Left colon (tissue), 2 donors: ENCODE data around the gene FAM13A. TPM values are rescaled to one million over a fixed set of nuclear protein-coding genes. Genes with fewer than 3 reads are reported as not detected.

Experiments used
- ATAC-seq: fragments of 200-7000 bp; cut with Tn5 transposase; one replicate; pipeline ENCODE4 v1.9.1; 2020; ENCODE audit warnings: mild to moderate bottlenecking, moderate library complexity
- DNase-seq, 2 donors: peaks; one replicate each; pipeline ENCODE4 v3.0.0-alpha.2; 2020
- intact Hi-C, 2 donors: fragments of 100-400 bp; cut with DNase I in 1 of 2; cut with micrococcal nuclease in 1 of 2; formaldehyde crosslinking; loops; one replicate each; pipeline versions ENCODE4 v1.11.2 to v1.14.0; 2022; cut with DNase I, micrococcal nuclease
- total RNA-seq, 2 donors: library from RNA; stranded (reverse); fragmentation: NEBNext Ultra II Directional; extraction: Animal tissue kit (Norgen Biotek cat#: 25700); gene quantifications; one replicate each; pipeline ENCODE4 v1.2.1, GENCODE V29; 2021
- donor health status: DM: no; HTN: no; CAD: no.
- donor health status: DM: yes; HTN: yes; CAD: no.

The FAM13A gene
- total RNA-seq, 2 donors from 2014 or later, result 34.3 to 80.3 TPM

DNA sequence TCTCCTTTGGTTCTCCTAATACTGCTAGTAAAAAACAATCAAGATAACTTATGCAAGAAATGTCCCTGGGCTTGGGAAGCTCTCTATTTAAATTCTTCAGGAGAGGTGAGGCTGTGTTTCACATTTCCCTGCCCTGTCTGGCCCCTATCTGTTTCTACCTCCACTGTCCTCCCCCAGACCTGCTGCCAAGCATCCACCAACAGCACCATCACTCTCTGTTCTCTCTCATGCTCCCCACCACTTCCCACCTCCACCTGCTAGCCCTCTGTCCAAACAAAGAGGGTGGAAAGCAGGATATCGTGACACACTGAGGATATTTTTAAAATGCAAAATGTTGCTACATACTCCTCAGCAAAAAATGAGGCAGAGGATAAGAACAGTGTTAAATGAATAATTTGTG lies 271.0 kb downstream of the FAM13A start:
- DNase-seq (no peak), ATAC-seq (no peak)
- intact Hi-C loops, result no loop called here

DNA sequence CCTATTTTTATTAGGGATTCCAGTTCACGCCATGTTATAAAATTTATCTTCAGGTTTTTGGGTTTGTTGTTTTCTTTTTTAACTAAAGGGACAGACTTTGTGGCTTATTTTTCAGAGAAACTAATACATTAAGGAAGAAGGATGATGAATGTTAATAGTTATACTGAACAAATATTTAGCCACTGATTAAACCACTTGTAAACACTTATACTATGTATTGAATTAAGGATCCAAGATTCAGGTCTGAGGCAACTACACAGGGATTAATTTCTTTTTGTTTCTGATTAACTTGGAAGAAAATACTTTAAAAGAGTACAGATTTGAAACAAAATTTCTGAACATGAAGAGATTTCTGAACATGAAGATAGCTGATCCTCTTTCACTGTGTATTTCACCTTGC lies 276.6 kb downstream of the FAM13A start:
- no peak for DNase-seq
- intact Hi-C loops, result no loop called here
- ATAC-seq, result no peak

DNA sequence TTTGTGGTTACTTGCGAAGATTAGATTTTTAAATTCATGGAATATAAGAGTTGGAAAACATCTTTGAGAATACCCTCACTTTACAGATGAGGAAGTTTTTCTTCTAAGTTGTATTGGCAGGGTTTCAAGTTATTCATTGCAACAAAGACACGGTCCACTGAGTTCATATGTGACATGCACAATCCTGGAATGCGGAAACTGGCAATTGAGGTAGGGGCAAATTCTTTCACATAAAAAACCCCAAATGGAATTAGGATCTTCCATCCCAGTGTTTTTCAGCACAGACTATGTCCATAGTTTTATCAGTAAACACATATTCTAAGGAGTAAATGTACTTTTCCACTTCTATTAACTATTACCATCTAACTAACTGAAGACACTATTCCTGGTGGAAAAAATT lies 277.6 kb downstream of the FAM13A start:
- intact Hi-C loops, result no loop called here

DNA sequence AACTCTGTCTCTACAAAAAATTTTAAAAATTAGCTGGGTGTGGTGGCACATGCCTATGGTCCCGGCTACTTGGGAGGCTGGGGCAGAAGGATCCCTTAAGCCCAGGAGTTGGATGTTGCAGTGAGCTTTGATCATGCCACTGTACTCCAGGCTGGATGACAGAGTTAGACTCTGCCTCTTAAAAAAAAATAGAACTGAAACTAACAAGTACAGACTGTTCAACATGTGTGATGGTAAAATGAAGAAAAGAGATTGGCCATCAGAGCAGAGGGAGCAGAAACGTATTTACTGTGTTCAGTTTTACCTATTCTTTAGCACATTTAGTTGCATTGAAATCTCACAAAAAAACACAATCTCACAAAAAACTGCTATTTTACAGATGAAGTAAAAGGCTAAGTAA lies 281.5 kb downstream of the FAM13A start:
- ATAC-seq (no peak), DNase-seq (no peak)
- intact Hi-C loops, result no loop called here

More for the DNA sequence above, 277.6 kb downstream of the FAM13A start:
- no peak for DNase-seq
- no peak for ATAC-seq

DNA sequence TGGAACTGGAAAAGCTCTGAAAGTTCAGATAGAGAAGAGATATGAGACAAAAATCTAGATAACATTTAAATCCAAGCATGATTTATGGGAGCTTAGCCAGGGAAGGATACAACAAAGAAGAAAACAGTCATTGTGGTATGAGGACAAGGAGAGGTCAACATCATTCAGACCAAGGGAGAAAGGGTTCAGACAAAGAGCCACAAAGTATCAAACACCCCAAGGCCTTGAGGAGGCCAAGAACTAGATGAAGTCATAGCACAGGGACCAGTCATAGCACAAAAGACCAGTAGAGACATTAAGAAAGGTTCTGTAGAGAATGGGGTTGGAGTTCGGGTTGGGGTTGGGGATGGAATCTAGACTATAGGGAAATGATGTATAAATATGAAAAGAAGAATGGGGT lies 282.0 kb downstream of the FAM13A start:
- ATAC-seq (no peak), DNase-seq (no peak)
- intact Hi-C loops, result no loop called here

DNA sequence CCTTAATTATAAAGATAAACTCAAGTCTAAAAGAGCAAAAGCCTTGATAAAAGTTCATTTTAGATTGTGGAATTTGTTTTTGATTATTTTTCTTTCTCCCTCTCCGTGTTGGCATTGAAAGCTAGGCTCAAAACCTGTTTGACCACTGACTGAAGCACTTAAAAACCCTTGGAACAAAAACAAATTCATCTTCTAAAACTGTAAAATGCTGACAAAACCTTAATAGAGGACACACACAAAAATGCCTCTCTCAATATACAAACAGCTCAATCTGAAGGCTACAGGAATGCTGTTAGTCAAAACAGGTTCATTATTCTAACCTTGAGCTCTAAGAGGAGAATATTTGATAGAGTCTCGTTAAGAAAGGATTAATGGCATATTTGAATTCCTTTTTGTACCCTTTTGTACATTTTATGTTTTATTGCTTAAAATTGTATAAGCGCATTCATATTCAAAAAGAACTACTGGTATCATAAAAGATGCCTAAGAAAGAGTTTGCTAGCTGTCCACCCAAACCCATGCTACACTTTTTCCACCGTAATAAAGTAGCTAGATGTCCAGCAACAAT lies 285.0 kb downstream of the FAM13A start:
- intact Hi-C loops, result no loop called here
- ATAC-seq, result no peak
- DNase-seq, result no peak

DNA sequence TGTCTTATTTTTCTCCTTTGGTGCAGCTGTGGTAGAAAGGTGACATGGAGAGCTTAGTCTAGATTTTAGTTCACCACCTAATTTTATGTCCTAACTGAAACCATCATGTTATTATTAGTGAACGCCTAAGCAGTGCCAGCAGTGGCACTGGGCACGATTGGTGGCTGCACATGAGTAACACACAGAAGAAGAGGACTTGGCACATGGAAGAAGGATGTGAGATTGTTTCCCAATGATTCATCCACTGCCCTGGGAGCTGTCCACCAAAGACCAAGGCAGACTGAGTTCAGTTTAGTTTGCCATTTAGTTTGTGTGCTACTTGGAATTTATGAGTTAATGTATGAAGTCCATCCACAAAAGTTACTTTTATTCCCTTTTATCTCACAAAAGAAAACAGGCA lies 291.3 kb downstream of the FAM13A start:
- ATAC-seq, result no peak
- intact Hi-C loops, result no loop called here

DNA sequence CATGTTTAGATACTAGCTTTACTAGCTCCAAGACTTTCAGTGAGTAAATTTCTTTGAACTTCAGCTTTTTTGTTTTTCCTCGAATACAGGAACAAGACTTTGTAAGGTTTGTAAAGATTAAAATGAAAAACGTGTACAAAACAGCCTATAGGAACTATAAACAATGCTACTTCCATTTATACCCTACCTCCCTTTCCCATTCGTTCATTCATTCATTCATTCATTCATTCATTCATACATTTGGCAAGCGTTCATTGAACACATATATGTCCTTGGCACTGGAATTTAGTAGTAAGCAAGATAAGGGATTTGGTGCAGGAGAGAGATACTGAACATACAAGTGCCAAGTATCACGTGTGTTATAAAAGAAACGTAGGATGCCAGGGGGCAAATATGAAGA lies 293.9 kb downstream of the FAM13A start:
- ATAC-seq (no peak), DNase-seq (no peak)
- intact Hi-C loops, result no loop called here

More for the DNA sequence above, 291.3 kb downstream of the FAM13A start:
- no peak for DNase-seq

DNA sequence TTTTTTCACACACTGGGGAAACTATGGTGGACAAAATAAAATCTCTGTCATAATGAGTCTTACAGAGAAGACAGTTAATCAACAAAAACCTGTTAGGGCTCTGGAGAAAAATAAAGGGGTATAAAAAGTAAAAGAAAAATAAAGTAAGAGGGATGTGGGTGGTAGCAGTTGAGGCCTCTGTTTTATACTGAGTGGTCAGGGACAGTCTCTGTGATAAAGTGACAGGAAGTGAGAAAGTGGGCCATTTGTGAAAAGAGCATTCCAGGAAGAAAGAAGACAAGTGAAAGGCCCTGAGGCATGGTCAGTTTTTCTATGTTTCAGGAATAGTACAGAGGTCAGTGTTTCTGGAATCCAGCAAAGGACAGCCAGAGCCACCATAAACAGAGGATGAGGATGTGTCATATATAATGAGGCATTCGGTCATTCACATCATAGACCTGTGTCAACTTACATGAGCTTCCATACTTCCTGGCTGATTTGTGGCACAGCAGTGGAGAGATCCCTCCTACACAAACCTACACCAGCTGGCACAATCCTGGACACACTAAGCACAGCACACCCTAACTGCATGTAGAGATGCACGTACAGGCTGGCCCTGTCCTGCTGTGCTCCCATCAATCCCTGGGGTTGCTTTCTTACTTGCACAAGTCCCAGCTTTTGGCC lies 295.0 kb downstream of the FAM13A start:
- DNase-seq (no peak), ATAC-seq (peak; percentile 22)
- intact Hi-C loops, result no loop called here

DNA sequence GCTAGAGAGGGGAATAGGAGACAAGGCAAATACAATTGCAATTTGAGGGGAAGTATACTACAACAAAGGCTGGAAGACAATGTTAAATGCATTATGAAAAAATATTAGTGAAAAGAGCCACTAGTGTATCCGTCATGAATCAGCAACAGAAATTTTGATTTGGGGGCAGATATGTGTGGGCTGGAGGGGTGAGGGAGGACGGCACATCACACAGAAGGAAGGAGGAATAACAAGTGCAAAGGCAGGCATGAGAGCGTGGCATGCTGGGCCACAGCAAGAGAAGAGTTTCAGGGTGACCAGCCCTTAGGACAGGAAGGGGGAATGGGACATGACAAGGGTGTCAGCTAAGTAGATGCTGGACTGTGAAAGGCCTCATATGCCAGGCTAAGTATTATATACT lies 295.6 kb downstream of the FAM13A start:
- no peak for ATAC-seq
- intact Hi-C loops, result no loop called here
- DNase-seq, result no peak

DNA sequence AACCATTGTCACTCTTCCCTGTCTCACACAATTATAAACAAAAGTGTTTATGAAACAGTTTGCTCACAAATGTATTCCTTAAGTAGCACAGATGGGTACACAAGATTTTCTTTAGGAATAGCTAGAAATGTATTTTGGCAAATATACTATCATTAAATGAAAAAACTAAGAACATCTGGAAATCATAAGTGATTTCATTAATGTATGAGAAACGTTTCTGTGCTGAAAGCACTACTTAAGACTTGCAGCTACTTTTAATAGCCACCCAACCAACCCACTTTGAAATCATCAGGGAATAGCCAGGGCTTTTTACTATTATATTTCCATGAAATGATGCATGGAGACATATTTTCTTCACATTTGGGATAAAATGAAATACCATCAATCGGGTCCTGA lies 297.1 kb downstream of the FAM13A start:
- no peak for ATAC-seq
- intact Hi-C loops, result no loop called here
- no peak for DNase-seq

DNA sequence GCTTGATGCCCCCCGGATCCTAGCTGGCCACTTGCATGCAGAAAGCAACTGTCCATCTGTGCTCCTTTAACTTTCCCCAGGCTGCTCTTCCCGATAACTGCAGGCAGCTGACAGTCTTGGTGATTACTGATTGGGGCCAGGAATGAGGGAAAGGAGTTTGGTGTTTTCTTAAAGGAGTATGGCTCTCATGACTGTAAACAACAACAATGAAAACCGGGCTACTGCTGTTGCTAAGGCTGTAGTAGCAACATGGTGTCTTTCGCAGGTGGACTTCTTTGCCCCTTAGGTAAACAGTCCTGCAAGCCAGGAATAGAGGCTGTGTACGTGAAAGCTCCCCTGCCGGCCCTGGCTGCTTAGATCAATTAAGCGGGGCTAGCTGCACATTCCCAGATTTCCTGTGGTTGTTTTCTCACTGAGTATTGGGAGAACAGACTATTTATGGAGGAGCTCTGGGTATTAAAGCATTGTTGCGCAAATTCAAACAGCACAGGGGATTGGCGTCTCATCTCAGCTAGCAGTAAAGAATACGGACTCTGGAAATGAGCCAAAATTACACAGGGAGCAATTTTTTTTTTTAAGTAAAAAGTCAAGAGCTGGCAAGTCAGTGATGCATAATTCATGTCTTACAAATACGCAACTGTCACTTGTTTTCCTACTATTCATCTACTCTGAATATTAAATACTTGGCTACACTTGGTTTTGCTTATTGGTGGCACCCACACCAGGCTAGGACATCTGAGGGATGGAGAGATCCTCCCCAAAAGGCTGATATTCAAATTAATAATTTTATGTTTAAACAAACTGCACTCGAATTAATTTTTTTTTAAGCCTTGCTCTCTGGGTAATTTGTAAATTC lies 297.7 kb downstream of the FAM13A start:
- ATAC-seq (no peak), DNase-seq (no peak)
- intact Hi-C loops, result no loop called here

DNA sequence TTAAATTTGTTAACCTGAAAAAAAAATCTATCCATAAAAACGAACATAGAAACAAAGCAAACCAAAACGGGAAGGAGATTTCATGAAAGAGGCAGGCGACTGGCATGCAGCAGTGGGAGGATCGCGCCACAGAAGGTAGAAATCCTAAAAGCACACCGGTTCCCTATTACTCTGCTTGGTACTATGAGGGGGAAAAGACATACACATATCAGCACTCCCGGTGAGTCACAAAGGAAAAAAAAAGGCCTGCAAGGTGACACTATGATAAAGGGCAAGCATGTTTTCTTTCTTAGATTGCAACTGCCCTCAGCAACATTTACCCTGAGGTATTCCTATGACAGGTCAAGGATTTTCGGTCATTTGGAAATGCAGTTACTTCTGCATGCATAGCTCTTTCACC lies 298.7 kb downstream of the FAM13A start:
- intact Hi-C loops, result no loop called here
- ATAC-seq (no peak), DNase-seq (no peak)

DNA sequence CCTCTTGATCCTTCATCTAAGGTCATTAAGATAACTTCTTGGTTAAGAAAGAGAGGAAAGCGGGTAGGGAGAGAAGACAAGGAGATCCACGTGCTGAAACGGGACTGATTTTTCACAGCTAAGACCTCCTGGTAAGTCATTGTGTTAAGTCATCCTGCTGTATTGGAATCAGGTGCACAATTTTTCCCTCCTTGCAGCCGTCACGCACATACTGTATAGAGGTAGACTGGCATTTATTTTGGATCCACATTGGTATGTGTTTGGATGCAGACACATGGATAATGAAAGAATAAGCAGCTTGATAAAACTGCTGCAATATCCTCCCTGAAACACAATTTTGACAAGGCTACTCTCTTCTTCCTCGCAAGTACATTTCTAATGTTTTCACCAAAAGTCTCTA lies 299.2 kb downstream of the FAM13A start:
- ATAC-seq (no peak), DNase-seq (no peak)
- intact Hi-C loops, result no loop called here

DNA sequence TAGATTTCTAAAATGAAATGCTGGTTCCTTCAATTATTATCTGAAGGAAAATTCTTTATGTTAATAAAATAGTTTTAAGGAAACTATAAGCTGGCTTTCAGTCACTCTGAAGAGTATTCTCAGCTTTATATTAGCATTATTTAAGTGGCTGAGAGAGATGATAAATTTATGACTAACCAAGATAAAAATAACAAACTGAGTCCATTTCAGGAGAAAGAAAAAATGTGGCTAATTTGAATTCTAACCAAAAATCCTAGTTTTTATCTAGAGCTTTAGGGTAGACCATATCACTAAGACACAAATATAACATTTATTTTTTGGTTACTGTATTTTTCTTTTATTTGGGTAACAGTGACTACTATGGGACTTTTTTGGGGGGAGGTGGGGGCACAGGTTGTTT lies 299.9 kb downstream of the FAM13A start:
- DNase-seq, result no peak
- intact Hi-C loops, result no loop called here
- no peak for ATAC-seq

DNA sequence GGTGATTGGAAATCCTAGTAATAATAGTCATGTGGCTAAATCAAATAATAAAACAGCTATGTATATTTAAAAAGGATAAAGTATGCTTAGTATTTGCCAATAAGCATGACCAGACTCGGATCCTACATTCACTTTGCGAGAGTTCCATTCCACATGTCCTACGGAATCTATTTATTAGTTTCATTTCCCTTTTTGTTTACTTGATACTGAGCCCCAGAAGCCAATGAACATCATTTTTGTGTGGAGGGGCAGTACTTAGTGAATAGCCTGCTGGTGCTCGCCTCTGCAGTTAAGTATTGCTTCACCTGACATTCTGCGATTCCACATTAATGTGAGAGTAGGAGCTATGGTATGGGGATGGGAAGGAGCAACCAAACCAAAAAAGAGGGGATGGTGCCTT lies 300.8 kb downstream of the FAM13A start:
- DNase-seq (no peak), ATAC-seq (no peak)
- intact Hi-C loops, result no loop called here

DNA sequence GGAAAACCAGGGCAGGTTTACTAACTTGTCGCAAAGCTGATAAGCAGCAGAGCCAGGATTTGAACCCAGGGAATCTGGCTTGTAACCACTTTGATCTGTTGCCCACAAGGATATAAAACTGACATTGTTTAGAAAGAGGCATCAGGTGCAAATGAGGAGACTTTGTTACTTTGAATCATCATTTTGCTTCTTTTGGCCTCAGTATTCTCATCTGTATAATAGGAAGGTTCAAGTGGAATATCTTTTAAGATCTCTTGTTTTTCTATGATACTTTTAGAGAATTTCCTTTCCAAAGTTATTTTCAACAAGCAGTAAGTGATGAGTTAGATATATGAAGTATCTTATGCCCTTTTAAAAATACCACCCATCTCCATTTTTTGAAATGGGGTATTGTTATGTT lies 301.5 kb downstream of the FAM13A start:
- intact Hi-C loops, result no loop called here
- ATAC-seq (no peak), DNase-seq (no peak)

DNA sequence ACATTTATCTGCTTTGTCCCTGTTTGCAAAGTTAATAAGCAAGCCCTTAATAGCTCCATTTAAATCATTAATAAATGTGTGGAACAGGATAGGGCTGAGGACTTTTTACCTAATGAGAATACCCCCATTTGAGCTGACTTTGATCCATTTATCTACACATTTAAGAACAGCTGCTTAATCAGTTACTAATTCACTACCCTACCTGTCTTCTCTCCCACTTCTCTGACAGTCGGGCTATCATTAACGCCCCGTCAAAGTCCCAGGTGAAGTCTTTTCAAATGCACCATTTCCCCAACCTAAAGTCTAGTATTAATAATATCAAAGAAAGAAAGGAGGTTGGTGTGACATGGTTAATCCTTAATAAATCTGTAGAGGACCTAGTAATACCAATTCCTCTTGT lies 302.2 kb downstream of the FAM13A start:
- DNase-seq (no peak), ATAC-seq (no peak)
- intact Hi-C loops, result no loop called here

DNA sequence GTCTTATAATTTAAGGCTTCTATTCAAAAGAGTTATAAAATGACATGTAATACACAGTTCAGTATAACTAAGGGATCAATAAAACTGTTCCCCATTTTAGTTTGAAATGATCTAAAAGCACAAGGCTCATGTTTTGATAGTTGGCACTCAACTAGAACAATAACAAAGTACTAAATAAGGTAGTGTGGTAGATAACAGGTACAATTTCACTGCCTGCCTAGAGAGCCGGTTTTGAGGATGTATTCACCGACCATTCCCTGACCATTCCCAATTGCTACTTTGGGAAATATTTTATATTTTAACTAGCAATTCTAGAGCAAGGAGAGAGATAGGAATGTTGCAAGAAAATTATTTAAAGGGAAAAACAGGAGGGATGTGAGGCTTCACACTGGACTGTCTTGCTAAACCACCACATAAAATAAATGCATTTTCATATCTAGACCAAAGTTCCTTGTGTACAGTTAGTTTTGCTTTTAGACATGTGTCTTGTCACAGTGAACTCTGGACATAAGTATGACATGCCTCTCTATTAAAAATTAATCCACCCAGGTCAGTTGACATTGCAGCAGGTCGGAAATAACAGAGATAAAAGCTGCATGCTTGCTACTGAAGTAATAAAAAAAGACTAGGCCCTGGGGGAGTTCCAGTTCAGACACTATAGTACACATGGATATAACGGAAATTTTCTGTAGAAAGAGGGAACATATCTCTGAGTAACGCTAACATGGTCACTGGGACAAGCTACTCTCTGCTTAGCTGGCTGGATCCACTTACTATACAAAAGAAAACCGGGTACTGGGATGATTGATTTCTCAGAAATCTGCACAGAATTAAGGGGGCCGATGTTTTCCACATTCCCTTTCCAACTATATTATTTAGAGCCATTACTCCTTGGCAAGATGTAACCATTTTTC lies 303.1 kb downstream of the FAM13A start:
- DNase-seq (no peak), ATAC-seq (peak; percentile 74)

More for the DNA sequence above, 303.1 kb downstream of the FAM13A start:
- intact Hi-C loops, result no loop called here
